ENCODE measurements around the gene ATP8B1.

Gene ATP8B1

GRCh38 chr18:57640236-57640635 lies 162.9 kb downstream of the ATP8B1 start:
- Histone ChIP-seq H3K27me3 (ENCODE audit: control insufficient read depth in 5 of 5, insufficient read depth in 4 of 5, low read length in 5 of 5) (no peaks in the 10 kb centered on the region), H3K27ac (ENCODE audit: low read depth, low read length) (no peak overlapping the region), H3K4me3 (ENCODE audit: low read depth in 1 of 5, low read length in 5 of 5) (no peak overlapping the region), H3K4me1 (ENCODE audit: control insufficient read depth in 5 of 5, insufficient read depth in 5 of 5, low read length in 5 of 5) (peaks cover 0 to 6% (median 3%) of the 10 kb centered on the region in 5 donors), H3K9me3 (ENCODE audit: control insufficient read depth in 5 of 5, low read length in 5 of 5) (no peaks in the 10 kb centered on the region), H3K36me3 (ENCODE audit: control insufficient read depth in 5 of 5, insufficient read depth in 5 of 5, low read length in 5 of 5) (peaks cover 0 to 10% (median 2%) of the 10 kb centered on the region in 5 donors), H3K9ac (ENCODE audit: low read length in 5 of 5) (no peak overlapping the region)

- Histone ChIP-seq H3K27me3 (ENCODE audit: control insufficient read depth in 5 of 5, insufficient read depth in 4 of 5, low read length in 5 of 5) (no peaks in the 10 kb centered on the region), H3K27ac (ENCODE audit: low read depth, low read length) (peak overlapping the region; percentile 29), H3K9me3 (ENCODE audit: control insufficient read depth in 5 of 5, low read length in 5 of 5) (no peaks in the 10 kb centered on the region), H3K4me3 (ENCODE audit: low read depth in 1 of 5, low read length in 5 of 5) (no peak overlapping the region), H3K9ac (ENCODE audit: low read length in 5 of 5) (no peak overlapping the region), H3K36me3 (ENCODE audit: control insufficient read depth in 5 of 5, insufficient read depth in 5 of 5, low read length in 5 of 5) (no peaks in the 10 kb centered on the region), H3K4me1 (ENCODE audit: control insufficient read depth in 5 of 5, insufficient read depth in 5 of 5, low read length in 5 of 5) (peaks cover 4 to 19% (median 12%) of the 10 kb centered on the region in 5 donors)
These were observed 167.9 kb downstream of the ATP8B1 start for GRCh38 chr18:57635003-57635822.

GRCh38 chr18:57631697-57632096 lies 171.4 kb downstream of the ATP8B1 start:
- Histone ChIP-seq H3K9ac (ENCODE audit: low read length in 5 of 5) (no peak overlapping the region), H3K4me3 (ENCODE audit: low read depth in 1 of 5, low read length in 5 of 5) (no peak overlapping the region), H3K36me3 (ENCODE audit: control insufficient read depth in 5 of 5, insufficient read depth in 5 of 5, low read length in 5 of 5) (no peaks in the 10 kb centered on the region), H3K27ac (ENCODE audit: low read depth, low read length) (no peak overlapping the region), H3K27me3 (ENCODE audit: control insufficient read depth in 5 of 5, insufficient read depth in 4 of 5, low read length in 5 of 5) (no peaks in the 10 kb centered on the region), H3K4me1 (ENCODE audit: control insufficient read depth in 5 of 5, insufficient read depth in 5 of 5, low read length in 5 of 5) (peaks cover 4 to 26% (median 17%) of the 10 kb centered on the region in 5 donors), H3K9me3 (ENCODE audit: control insufficient read depth in 5 of 5, low read length in 5 of 5) (no peaks in the 10 kb centered on the region)

GRCh38 chr18:57630754-57631595 lies 172.1 kb downstream of the ATP8B1 start:
- Histone ChIP-seq H3K4me1 (ENCODE audit: control insufficient read depth in 5 of 5, insufficient read depth in 5 of 5, low read length in 5 of 5) (peaks cover 4 to 26% (median 17%) of the 10 kb centered on the region in 5 donors), H3K9ac (ENCODE audit: low read length in 5 of 5) (peak overlapping the region in 3 of 5 donors; percentile 43 to 91 (median 74))

GRCh38 chr18:57630002-57630753 lies 172.9 kb downstream of the ATP8B1 start:
- Histone ChIP-seq H3K27me3 (ENCODE audit: control insufficient read depth in 5 of 5, insufficient read depth in 4 of 5, low read length in 5 of 5) (no peaks in the 10 kb centered on the region), H3K27ac (ENCODE audit: low read depth, low read length) (peak overlapping the region; percentile 69), H3K4me3 (ENCODE audit: low read depth in 1 of 5, low read length in 5 of 5) (peak overlapping the region; percentile 81 to 88 (median 85)), H3K9ac (ENCODE audit: low read length in 5 of 5) (peak overlapping the region; percentile 38 to 91 (median 78)), H3K9me3 (ENCODE audit: control insufficient read depth in 5 of 5, low read length in 5 of 5) (no peaks in the 10 kb centered on the region), H3K36me3 (ENCODE audit: control insufficient read depth in 5 of 5, insufficient read depth in 5 of 5, low read length in 5 of 5) (no peaks in the 10 kb centered on the region), H3K4me1 (ENCODE audit: control insufficient read depth in 5 of 5, insufficient read depth in 5 of 5, low read length in 5 of 5) (peaks cover 3 to 21% (median 14%) of the 10 kb centered on the region in 5 donors)

More at GRCh38 chr18:57630754-57631595, 172.1 kb downstream of the ATP8B1 start:
- Histone ChIP-seq H3K36me3 (ENCODE audit: control insufficient read depth in 5 of 5, insufficient read depth in 5 of 5, low read length in 5 of 5) (no peaks in the 10 kb centered on the region), H3K27me3 (ENCODE audit: control insufficient read depth in 5 of 5, insufficient read depth in 4 of 5, low read length in 5 of 5) (no peaks in the 10 kb centered on the region), H3K9me3 (ENCODE audit: control insufficient read depth in 5 of 5, low read length in 5 of 5) (no peaks in the 10 kb centered on the region), H3K4me3 (ENCODE audit: low read depth in 1 of 5, low read length in 5 of 5) (peak overlapping the region; percentile 81 to 88 (median 85)), H3K27ac (ENCODE audit: low read depth, low read length) (peak overlapping the region; percentile 69)

GRCh38 chr18:57629422-57629821 lies 173.7 kb downstream of the ATP8B1 start:
- Histone ChIP-seq H3K36me3 (ENCODE audit: control insufficient read depth in 5 of 5, insufficient read depth in 5 of 5, low read length in 5 of 5) (no peaks in the 10 kb centered on the region), H3K9ac (ENCODE audit: low read length in 5 of 5) (peak overlapping the region in 3 of 5 donors; percentile 78 to 91 (median 79)), H3K4me1 (ENCODE audit: control insufficient read depth in 5 of 5, insufficient read depth in 5 of 5, low read length in 5 of 5) (peaks cover 5 to 20% (median 14%) of the 10 kb centered on the region in 5 donors), H3K27ac (ENCODE audit: low read depth, low read length) (no peak overlapping the region), H3K4me3 (ENCODE audit: low read depth in 1 of 5, low read length in 5 of 5) (peak overlapping the region; percentile 81 to 88 (median 85)), H3K27me3 (ENCODE audit: control insufficient read depth in 5 of 5, insufficient read depth in 4 of 5, low read length in 5 of 5) (no peaks in the 10 kb centered on the region), H3K9me3 (ENCODE audit: control insufficient read depth in 5 of 5, low read length in 5 of 5) (no peaks in the 10 kb centered on the region)

- Histone ChIP-seq H3K27ac (ENCODE audit: low read depth, low read length) (no peak overlapping the region), H3K4me3 (ENCODE audit: low read depth in 1 of 5, low read length in 5 of 5) (no peak overlapping the region), H3K4me1 (ENCODE audit: control insufficient read depth in 5 of 5, insufficient read depth in 5 of 5, low read length in 5 of 5) (peaks cover 5 to 23% (median 16%) of the 10 kb centered on the region in 5 donors), H3K27me3 (ENCODE audit: control insufficient read depth in 5 of 5, insufficient read depth in 4 of 5, low read length in 5 of 5) (no peaks in the 10 kb centered on the region), H3K36me3 (ENCODE audit: control insufficient read depth in 5 of 5, insufficient read depth in 5 of 5, low read length in 5 of 5) (no peaks in the 10 kb centered on the region), H3K9me3 (ENCODE audit: control insufficient read depth in 5 of 5, low read length in 5 of 5) (no peaks in the 10 kb centered on the region), H3K9ac (ENCODE audit: low read length in 5 of 5) (no peak overlapping the region)
These were observed 175.6 kb downstream of the ATP8B1 start for GRCh38 chr18:57627488-57627887.

- no peaks in the 10 kb centered on the region for H3K27me3 ChIP-seq (ENCODE audit: control insufficient read depth in 5 of 5, insufficient read depth in 4 of 5, low read length in 5 of 5)
- H3K9me3 ChIP-seq (ENCODE audit: control insufficient read depth in 5 of 5, low read length in 5 of 5): no peaks in the 10 kb centered on the region
- H3K27ac ChIP-seq (ENCODE audit: low read depth, low read length): no peak overlapping the region
- H3K36me3 ChIP-seq (ENCODE audit: control insufficient read depth in 5 of 5, insufficient read depth in 5 of 5, low read length in 5 of 5): no peaks in the 10 kb centered on the region
- H3K9ac ChIP-seq (ENCODE audit: low read length in 5 of 5): no peak overlapping the region
- H3K4me1 ChIP-seq (ENCODE audit: control insufficient read depth in 5 of 5, insufficient read depth in 5 of 5, low read length in 5 of 5): peaks cover 2 to 25% (median 20%) of the 10 kb centered on the region in 5 donors
- H3K4me3 ChIP-seq (ENCODE audit: low read depth in 1 of 5, low read length in 5 of 5): no peak overlapping the region
These were observed 178.1 kb downstream of the ATP8B1 start for GRCh38 chr18:57624988-57625387.

- H3K4me3 ChIP-seq (ENCODE audit: low read depth in 1 of 5, low read length in 5 of 5): peak overlapping the region; percentile 89 to 96 (median 94)
- no peaks in the 10 kb centered on the region for H3K27me3 ChIP-seq (ENCODE audit: control insufficient read depth in 5 of 5, insufficient read depth in 4 of 5, low read length in 5 of 5)
- peaks cover 2 to 19% (median 14%) of the 10 kb centered on the region in 5 donors for H3K4me1 ChIP-seq (ENCODE audit: control insufficient read depth in 5 of 5, insufficient read depth in 5 of 5, low read length in 5 of 5)
- peak overlapping the region; percentile 77 to 94 (median 85) for H3K9ac ChIP-seq (ENCODE audit: low read length in 5 of 5)
- no peaks in the 10 kb centered on the region for H3K9me3 ChIP-seq (ENCODE audit: control insufficient read depth in 5 of 5, low read length in 5 of 5)
- peak overlapping the region; percentile 77 for H3K27ac ChIP-seq (ENCODE audit: low read depth, low read length)
- peaks cover 0 to 12% (median 4%) of the 10 kb centered on the region in 5 donors for H3K36me3 ChIP-seq (ENCODE audit: control insufficient read depth in 5 of 5, insufficient read depth in 5 of 5, low read length in 5 of 5)
These were observed 181.9 kb downstream of the ATP8B1 start for GRCh38 chr18:57621246-57621604.

Measured in subcutaneous abdominal adipose tissue (tissue), 5 donors.